Uterus (tissue), 4 donors: Measurements from ENCODE around the gene C8G. TPM values are rescaled to one million over a fixed set of nuclear protein-coding genes. Genes with fewer than 3 reads are reported as not detected.

ENCODE experiments used
- DNase-seq, 2 donors: peaks; one replicate each; pipeline ENCODE4 v3.0.0-alpha.2; 2019 to 2020
- H3K27ac ChIP-seq, 2 donors: fragments of 200-600 bp; sonication (generic); 1 replicate in 1 of 2; 2 replicates in 1 of 2; pipeline ENCODE4 v1.5.1; 2016 to 2018
- H3K27me3 ChIP-seq, 2 donors: fragments of 200-600 bp; sonication (generic); one replicate each; pipeline ENCODE4 v1.5.1; 2018 to 2019; ENCODE audit warnings: control low read depth in 1 of 2
- H3K36me3 ChIP-seq, 2 donors: fragments of 200-600 bp; sonication (generic); one replicate each; pipeline ENCODE4 v1.5.1; 2019; ENCODE audit warnings: control low read depth in 1 of 2
- H3K4me1 ChIP-seq, 2 donors: fragments of 200-600 bp; sonication (generic); one replicate each; pipeline ENCODE4 v1.5.1; 2018 to 2019; ENCODE audit warnings: control low read depth in 1 of 2
- H3K4me3 ChIP-seq, 2 donors: fragments of 200-600 bp; sonication (generic); 1 replicate in 1 of 2; 2 replicates in 1 of 2; pipeline ENCODE4 v1.5.1; 2018 to 2019; ENCODE audit warnings: mild to moderate bottlenecking in 1 of 2
- H3K9me3 ChIP-seq, 2 donors: fragments of 200-600 bp; sonication (generic); one replicate each; pipeline ENCODE4 v1.5.1; 2019; ENCODE audit warnings: control low read depth in 1 of 2
- CTCF ChIP-seq, 4 experiments: fragments of 200-600 bp in 2 of 4; fragments of 450-650 bp in 2 of 4; sonication (generic) in 2 of 4; IDR thresholded peaks; one replicate each; pipeline ENCODE4 v1.5.1; 2016 to 2019; ENCODE audit warnings: antibody characterized with exemption in 4 of 4, mild to moderate bottlenecking in 2 of 4, moderate library complexity in 1 of 4
- POLR2A ChIP-seq, 2 donors: fragments of 450-650 bp; IDR thresholded peaks; one replicate each; pipeline ENCODE4 v1.6.1; 2016; ENCODE audit warnings: antibody characterized with exemption in 2 of 2, mild to moderate bottlenecking in 1 of 2, moderate library complexity in 1 of 2
- intact Hi-C: fragments of 100-400 bp; cut with DNase I; formaldehyde crosslinking; loops from one replicate; pipeline ENCODE4 v1.15.1; 2023; ENCODE audit warnings: low total_unique reads
- total RNA-seq, 4 donors: library from RNA; depleted of rRNA in 3 of 4; stranded (reverse); fragments of >200 nt in 3 of 4; gene quantifications; one replicate each; pipeline versions ENCODE4 v1.1.0 to v1.2.4, GENCODE V29; 2014 to 2023
- donor health status: DM: yes; HTN: yes; CAD: no.

The C8G gene
- total RNA-seq, 4 donors from 2014 or later: not detected

- no peak for TF ChIP-seq CTCF (IDR thresholded peaks at IDR 0.05)
- Histone ChIP-seq H3K4me1 (peaks cover 0 to 9% of the 10 kb centered on the region in 2 donors), H3K27ac (no peak overlapping the region), H3K36me3 (no peaks in the 10 kb centered on the region), H3K9me3 (no peaks in the 10 kb centered on the region), H3K27me3 (no peaks in the 10 kb centered on the region), H3K4me3 (no peak overlapping the region)
- intact Hi-C loops: no loop called here
- no peak for DNase-seq
Observed at GRCh38 chr9:136945333-136946227, 537 bp downstream of the C8G start.

DNA sequence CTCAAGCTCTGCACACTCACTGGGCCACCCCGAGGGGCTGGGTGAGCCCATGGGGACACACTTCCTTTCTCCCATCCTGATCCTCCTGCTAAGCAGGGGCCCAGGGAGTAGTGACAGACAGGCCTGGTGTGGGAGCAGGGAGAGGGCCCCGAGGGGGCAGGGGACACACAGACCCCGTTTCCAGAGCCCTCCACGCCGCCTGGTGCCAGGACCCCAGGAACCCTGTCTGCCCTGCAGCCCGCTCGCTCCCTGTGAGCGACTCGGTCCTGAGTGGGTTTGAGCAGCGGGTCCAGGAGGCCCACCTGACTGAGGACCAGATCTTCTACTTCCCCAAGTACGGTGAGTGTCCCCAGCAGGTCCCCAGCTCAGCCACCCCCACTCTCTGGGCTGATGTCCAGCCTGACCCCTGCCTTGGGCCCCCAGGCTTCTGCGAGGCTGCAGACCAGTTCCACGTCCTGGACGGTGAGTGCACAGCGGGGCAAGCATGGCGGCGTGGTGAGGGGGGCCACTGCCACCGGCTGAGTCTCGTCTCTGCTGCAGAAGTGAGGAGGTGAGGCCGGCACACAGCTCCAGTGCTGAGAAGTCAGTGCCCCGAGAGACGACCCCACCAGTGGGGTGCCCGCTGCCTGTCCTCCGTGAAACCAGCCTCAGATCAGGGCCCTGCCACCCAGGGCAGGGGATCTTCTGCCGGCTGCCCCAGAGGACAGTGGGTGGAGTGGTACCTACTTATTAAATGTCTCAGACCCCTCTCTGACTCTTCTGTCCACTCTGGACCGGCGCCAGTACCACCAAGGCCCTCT lies 1.4 kb downstream of the C8G start:
- Histone ChIP-seq H3K27ac (no peak overlapping the region), H3K9me3 (no peaks in the 10 kb centered on the region), H3K4me3 (no peak overlapping the region), H3K36me3 (no peaks in the 10 kb centered on the region), H3K4me1 (peaks cover 0 to 9% of the 10 kb centered on the region in 2 donors), H3K27me3 (no peaks in the 10 kb centered on the region)
- intact Hi-C loops: no loop called here
- DNase-seq: no peak
- no peak for TF ChIP-seq CTCF (IDR thresholded peaks at IDR 0.05)
- no peak for TF ChIP-seq POLR2A (IDR thresholded peaks at IDR 0.05)

DNA sequence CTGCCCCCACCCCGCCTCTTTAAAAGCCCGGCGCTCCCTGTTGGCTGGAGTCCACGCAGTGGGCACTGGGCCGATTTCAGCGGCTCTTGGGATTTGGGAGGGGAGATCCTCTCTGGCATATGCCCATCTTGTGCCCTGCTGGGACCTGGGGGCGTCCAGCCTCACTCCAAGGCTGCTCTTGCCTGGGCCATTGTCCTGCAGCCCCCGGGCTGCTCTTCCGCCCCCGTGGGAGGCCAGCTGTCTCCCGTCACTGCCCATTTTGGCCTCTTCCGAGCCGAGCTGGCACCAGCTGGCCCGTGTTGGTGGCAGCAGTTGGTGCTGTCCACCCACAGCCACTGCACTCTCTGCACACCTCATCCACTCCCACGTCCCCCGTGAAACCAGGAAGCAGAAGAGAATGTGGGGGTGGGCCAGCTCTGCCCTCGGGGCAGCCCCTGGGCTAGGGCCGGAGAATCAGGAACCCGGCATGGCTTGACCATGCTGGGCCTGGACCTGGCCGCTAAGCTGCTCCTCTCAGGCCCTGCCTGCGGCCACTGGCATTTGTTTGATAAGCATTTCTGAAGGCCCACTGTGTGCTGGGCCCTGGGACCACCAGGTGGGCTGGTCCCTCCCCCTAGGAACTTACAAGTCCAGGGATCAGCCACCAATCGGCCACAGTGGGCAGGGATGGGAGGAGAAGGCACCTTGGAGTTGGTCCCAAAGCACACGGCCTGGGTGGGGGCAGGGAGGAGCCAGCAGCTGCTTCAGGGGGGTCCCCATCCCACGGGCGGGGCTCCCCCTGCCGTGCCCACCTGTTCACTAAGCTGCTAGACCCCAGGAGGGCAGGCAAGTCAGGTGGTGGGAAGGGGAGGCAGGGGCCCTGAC lies 2.2 kb downstream of the C8G start:
- DNase-seq: no peak
- no peak overlapping the region for H3K27ac ChIP-seq
- intact Hi-C loops: no loop called here

DNA sequence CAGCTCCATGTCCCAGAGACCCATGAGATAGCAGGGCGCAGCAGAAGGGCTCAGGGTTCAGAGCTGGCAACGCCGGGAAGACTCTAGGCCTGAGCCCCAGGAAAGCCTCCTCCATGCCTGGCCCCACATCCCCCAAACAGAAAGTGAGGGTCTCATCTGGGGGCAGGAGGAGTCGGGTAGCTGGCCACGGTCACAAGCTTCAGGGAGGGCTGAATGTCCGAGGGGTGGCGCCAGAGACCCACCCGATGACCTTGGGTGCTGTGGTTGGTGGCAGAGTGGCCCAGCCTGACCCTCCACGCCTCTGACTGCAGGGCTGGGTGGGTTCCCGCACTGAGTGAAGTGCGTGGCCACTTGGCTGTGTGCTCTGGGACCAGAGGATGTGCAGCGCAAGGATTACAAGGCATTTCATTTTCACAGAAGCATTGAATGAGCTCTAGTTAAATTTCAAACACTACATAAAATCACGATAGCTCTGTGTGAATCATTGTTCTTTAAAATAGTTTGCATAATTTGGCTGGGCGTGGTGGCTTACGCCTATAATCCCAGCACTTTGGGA lies 3.0 kb downstream of the C8G start:
- intact Hi-C loops: no loop called here
- no peak for DNase-seq
- Histone ChIP-seq H3K9me3 (no peaks in the 10 kb centered on the region), H3K4me3 (no peak overlapping the region), H3K36me3 (no peaks in the 10 kb centered on the region), H3K27me3 (no peaks in the 10 kb centered on the region), H3K27ac (no peak overlapping the region), H3K4me1 (peaks cover 0 to 7% of the 10 kb centered on the region in 2 donors)
- TF ChIP-seq CTCF (IDR thresholded peaks at IDR 0.05) (peak; percentile 20 to 55 (median 32)), POLR2A (IDR thresholded peaks at IDR 0.05) (no peak)

More for the DNA sequence above, 2.2 kb downstream of the C8G start:
- peaks cover 0 to 9% of the 10 kb centered on the region in 2 donors for H3K4me1 ChIP-seq
- H3K27me3 ChIP-seq: no peaks in the 10 kb centered on the region
- H3K36me3 ChIP-seq: no peaks in the 10 kb centered on the region
- no peaks in the 10 kb centered on the region for H3K9me3 ChIP-seq
- H3K4me3 ChIP-seq: no peak overlapping the region
- TF ChIP-seq CTCF (IDR thresholded peaks at IDR 0.05): no peak
- TF ChIP-seq POLR2A (IDR thresholded peaks at IDR 0.05): no peak
